NOMO-1 treated with dmso at 0.1 percent for 144 hours (cell line): Measurements from ENCODE around the gene RGS6.

Experiments
- DNase-seq: peaks from one replicate; lab custom pipeline; 2025; ENCODE audit not compliant: unreplicated experiment; lab: John Stamatoyannopoulos, UW

Gene RGS6

GRCh38 chr14:72389200-72389599 lies 457.0 kb downstream of the RGS6 start:
- no peak for DNase-seq

- DNase-seq, result no peak
Measured at GRCh38 chr14:72401101-72401625, 468.9 kb downstream of the RGS6 start.

GRCh38 chr14:72401632-72402376 lies 469.6 kb downstream of the RGS6 start:
- DNase-seq, result no peak

GRCh38 chr14:72402377-72402772 lies 470.1 kb downstream of the RGS6 start:
- DNase-seq, result no peak

- DNase-seq, result no peak
Measured at GRCh38 chr14:72404106-72404774, 472.0 kb downstream of the RGS6 start.

GRCh38 chr14:72404998-72405397 lies 472.8 kb downstream of the RGS6 start:
- DNase-seq, result no peak

GRCh38 chr14:72408020-72408419 lies 475.8 kb downstream of the RGS6 start:
- no peak for DNase-seq

- no peak for DNase-seq
Measured at GRCh38 chr14:72409047-72409446, 476.8 kb downstream of the RGS6 start.

- no peak for DNase-seq
Measured at GRCh38 chr14:72416081-72416849, 484.0 kb downstream of the RGS6 start.

- DNase-seq, result no peak
Measured at GRCh38 chr14:72416892-72417291, 484.7 kb downstream of the RGS6 start.

GRCh38 chr14:72418806-72419205 lies 486.6 kb downstream of the RGS6 start:
- no peak for DNase-seq

- no peak for DNase-seq
Measured at GRCh38 chr14:72419226-72419775, 487.1 kb downstream of the RGS6 start.

GRCh38 chr14:72420749-72421474 lies 488.7 kb downstream of the RGS6 start:
- peak; percentile 28 for DNase-seq

GRCh38 chr14:72423957-72424356 lies 491.7 kb downstream of the RGS6 start:
- DNase-seq, result no peak

- no peak for DNase-seq
Measured at GRCh38 chr14:72430457-72430856, 498.2 kb downstream of the RGS6 start.

- DNase-seq, result no peak
Measured at GRCh38 chr14:72432748-72433147, 500.5 kb downstream of the RGS6 start.

GRCh38 chr14:72433511-72433910 lies 501.3 kb downstream of the RGS6 start:
- DNase-seq, result no peak

- DNase-seq, result no peak
Measured at GRCh38 chr14:72434856-72435255, 502.6 kb downstream of the RGS6 start.

GRCh38 chr14:72439707-72440106 lies 507.5 kb downstream of the RGS6 start:
- DNase-seq, result no peak

GRCh38 chr14:72443256-72443655 lies 511.0 kb downstream of the RGS6 start:
- no peak for DNase-seq

GRCh38 chr14:72443991-72444441 lies 511.8 kb downstream of the RGS6 start:
- peak; percentile 56 for DNase-seq
